HCT116 (cell line): ENCODE results near the gene STIM2.

ENCODE experiments used
- CBX3 ChIP-seq: IDR thresholded peaks from 2 replicates; pipeline ENCODE4 v1.6.1; 2012; ENCODE audit warnings: low read depth
- CTCF ChIP-seq, 3 experiments: fragments of 200-600 bp in 1 of 3; sonication (generic) in 1 of 3; IDR thresholded peaks in 2 of 3; conservative IDR thresholded peaks in 1 of 3; 2 replicates each; pipeline ENCODE4 v1.5.1; 2012 to 2017; ENCODE audit warnings: low read depth in 2 of 3, low read length in 2 of 3, antibody characterized with exemption in 1 of 3, borderline replicate concordance in 1 of 3, control low read depth in 1 of 3, mild to moderate bottlenecking in 1 of 3, mixed read lengths in 1 of 3, mixed run types in 1 of 3, moderate library complexity in 1 of 3; ENCODE audit not compliant: insufficient read depth in 1 of 3
- EGR1 ChIP-seq: IDR thresholded peaks from 2 replicates; pipeline ENCODE4 v1.6.1; 2012; ENCODE audit warnings: low read depth
- POLR2A ChIP-seq: IDR thresholded peaks from 2 replicates; pipeline ENCODE4 v1.7.0; 2011; ENCODE audit warnings: borderline replicate concordance; ENCODE audit not compliant: insufficient read depth, insufficient read length; ENCODE audit errors: extremely low read depth
- POLR2AphosphoS5 ChIP-seq: IDR thresholded peaks from 2 replicates; pipeline ENCODE4 v1.6.1; 2011; ENCODE audit warnings: mild to moderate bottlenecking, low read depth, low read length, moderate library complexity
- REST ChIP-seq: IDR thresholded peaks from 2 replicates; pipeline ENCODE4 v1.6.1; 2012; ENCODE audit warnings: low read depth
- SP1 ChIP-seq: IDR thresholded peaks from 2 replicates; pipeline ENCODE4 v1.6.1; 2012; ENCODE audit warnings: low read depth

- TF ChIP-seq CTCF (IDR thresholded peaks at IDR 0.05 in 2 of 3, conservative IDR thresholded peaks at IDR 0.05 in 1 of 3; ENCODE audit: borderline replicate concordance in 1 of 3, insufficient read depth in 1 of 3, low read depth in 2 of 3, low read length in 2 of 3) (no peak), EGR1 (no peak), SP1 (no peak), REST (no peak), POLR2AphosphoS5 (no peak), CBX3 (no peak), POLR2A (no peak)
These were observed 33.9 kb upstream of the STIM2 start for GRCh38 chr4:26826721-26827120.
